Gastroesophageal sphincter (tissue), 3 donors: Measurements from ENCODE around the gene LPIN1.

Experiments used
- POLR2AphosphoS5 ChIP-seq: sonication (generic); formaldehyde crosslinking; IDR thresholded peaks from one replicate; pipeline ENCODE4 v1.6.1; 2017; ENCODE audit warnings: antibody characterized with exemption
- TF ChIP-seq, protein P1 (sequence below), 4 experiments: fragments of 200-600 bp in 2 of 4; fragments of 450-650 bp in 2 of 4; sonication (generic) in 1 of 4; IDR thresholded peaks; one replicate each; pipeline ENCODE4 v1.5.1; 2017 to 2019; ENCODE audit warnings: antibody characterized with exemption in 4 of 4, mild to moderate bottlenecking in 2 of 4, moderate library complexity in 2 of 4

DNA sequence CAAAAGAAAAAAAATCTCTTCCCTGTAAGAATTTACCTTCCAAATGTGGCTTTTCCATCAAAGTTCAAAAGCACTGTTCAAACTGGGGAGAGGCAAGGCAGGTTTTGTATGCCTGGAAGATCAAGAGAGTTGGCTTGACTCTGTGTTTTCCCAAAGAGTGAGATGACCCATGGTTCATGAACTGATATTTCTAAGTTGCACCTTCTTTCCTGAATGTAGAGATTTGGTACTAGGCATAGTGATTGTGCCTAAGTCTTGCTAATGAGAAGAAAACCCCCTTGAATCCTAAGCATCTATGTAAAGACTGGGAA, 23.4 kb upstream of the LPIN1 start:
- TF ChIP-seq, protein P1, sequence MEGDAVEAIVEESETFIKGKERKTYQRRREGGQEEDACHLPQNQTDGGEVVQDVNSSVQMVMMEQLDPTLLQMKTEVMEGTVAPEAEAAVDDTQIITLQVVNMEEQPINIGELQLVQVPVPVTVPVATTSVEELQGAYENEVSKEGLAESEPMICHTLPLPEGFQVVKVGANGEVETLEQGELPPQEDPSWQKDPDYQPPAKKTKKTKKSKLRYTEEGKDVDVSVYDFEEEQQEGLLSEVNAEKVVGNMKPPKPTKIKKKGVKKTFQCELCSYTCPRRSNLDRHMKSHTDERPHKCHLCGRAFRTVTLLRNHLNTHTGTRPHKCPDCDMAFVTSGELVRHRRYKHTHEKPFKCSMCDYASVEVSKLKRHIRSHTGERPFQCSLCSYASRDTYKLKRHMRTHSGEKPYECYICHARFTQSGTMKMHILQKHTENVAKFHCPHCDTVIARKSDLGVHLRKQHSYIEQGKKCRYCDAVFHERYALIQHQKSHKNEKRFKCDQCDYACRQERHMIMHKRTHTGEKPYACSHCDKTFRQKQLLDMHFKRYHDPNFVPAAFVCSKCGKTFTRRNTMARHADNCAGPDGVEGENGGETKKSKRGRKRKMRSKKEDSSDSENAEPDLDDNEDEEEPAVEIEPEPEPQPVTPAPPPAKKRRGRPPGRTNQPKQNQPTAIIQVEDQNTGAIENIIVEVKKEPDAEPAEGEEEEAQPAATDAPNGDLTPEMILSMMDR (IDR thresholded peaks at IDR 0.05), result no peak
- no peak for TF ChIP-seq POLR2AphosphoS5
